NCI-H1694 treated with DMSO at 0.1 percent for 48 hours (cell line): ENCODE data around the gene SIRT1.
"Not testable (repeated sequence)": the region's sequence is repeated elsewhere in the genome, so short reads cannot be mapped to it uniquely, and the experiment has no call there.

Source experiments
- DNase-seq: peaks from one replicate; lab custom pipeline; 2025; lab: John Stamatoyannopoulos, UW

Gene SIRT1

GRCh38 chr10:67884313-67884841 lies at the start of gene SIRT1:
SIRT1 (plus strand) TSS chr10:67884656; CDS start chr10:67884722, 66 bp downstream.
- peak; percentile 80 for DNase-seq

DNA sequence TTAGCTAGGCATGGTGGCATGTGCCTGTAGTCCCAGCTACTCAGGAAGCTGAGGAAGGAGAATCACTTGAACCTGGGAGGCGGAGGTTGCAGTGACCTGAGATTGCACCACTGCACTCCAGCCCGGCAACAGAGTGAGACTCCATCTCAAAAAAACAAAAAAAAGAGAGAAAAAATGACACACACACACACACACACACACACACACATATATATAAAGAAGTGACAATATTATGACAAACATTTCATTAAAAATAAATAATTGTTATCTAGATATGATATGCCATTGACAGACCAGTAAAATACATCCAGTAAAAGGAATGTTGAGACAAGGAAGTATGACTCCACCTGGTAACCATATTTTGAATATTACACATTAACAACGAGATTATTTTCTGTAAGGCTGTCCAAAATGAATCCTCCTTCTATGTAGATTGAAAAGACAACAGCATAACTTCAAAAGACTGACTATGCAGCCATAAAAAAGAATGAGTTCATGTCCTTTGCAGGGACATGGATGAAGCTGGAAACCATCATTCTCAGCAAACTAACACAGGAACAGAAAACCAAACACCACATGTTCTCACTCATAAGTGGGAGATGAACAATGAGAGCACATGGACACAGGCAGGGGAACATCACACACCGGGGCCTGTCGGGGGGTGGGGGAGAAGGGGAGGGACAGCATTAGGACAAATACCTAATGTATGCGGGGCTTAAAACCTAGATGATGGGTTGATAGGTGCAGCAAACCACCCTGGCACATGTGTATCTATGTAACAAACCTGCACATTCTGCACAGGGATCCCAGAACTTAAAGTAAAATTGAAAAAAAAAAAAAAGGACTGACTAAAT lies 48.7 kb upstream of the SIRT1 start:
- DNase-seq, result not testable (repeated sequence)

DNA sequence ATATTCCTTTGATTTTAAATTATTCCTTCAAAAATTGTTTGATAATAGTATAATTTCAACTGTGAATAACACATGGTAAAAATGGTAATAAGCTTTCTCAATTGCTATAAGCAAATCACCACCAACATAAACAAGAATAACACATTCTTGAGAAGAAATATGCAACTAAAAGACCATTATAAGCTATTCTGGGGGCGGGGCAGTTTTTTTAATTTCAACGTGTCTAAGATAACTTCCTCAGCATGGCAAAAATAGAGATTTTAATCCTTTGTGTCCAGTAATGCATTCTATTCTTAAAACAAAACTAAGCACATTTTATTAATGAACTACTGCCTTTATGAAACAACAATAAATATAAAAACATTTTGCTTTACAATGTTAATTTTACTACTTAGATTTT lies 48.0 kb upstream of the SIRT1 start:
- peak; percentile 20 for DNase-seq

DNA sequence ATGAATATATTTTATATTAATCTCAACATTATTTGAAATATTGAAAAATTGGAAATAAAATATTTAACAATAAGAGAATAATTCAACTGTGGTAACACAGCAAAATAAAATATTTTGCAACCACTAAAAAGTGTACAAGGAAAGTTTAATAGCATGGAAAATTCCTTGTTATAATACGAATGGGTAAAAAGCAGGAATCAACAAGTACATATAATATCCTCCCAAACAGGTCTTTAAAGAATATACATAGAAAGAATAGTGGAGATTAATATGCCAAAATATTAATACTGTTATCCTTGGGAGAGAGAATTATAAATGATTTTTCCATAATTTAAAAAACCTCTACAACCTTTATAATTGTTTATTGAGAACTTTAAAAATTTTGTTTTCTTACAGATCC lies 47.5 kb upstream of the SIRT1 start:
- no peak for DNase-seq

DNA sequence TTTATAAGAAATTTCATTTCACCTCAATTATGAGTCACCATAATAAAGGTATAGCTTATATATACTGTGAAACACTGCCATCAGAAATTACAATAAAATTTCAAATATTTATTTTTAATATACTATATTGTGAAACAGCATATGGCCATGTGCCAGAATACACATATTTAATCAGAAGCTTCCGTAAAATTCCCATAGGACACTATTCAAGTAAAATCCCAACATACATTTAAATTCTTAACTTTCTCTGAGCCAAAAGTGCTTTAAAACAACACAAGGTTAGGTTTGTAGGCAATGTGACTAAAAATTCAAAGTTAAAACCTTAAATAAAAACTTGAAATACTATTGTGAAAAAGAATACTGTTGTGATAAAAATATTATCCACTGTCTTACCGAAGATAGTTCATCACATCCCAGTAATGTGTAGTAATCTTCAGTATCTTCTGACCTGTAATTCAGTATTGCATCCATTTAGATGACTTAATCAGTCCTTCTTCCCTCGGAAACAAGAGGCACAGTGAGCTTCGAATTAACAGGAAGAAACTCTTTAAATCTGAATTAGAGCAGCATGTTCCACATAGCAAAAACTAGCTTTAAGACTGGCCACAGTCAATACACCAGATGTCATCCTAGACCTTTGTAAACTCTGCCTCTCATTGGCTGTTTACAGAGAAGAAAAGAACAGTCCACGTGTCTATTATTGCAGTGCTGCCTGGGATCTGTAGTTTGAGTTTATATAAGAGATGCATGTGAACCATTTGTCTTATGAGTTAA lies 46.7 kb upstream of the SIRT1 start, which contains the start of gene DNAJC12:
TSS of gene DNAJC12 (minus strand) at position 648 of the 774 bp plus-strand sequence. CDS start at position 471, 177 bp downstream.
- peak; percentile 84 for DNase-seq

DNA sequence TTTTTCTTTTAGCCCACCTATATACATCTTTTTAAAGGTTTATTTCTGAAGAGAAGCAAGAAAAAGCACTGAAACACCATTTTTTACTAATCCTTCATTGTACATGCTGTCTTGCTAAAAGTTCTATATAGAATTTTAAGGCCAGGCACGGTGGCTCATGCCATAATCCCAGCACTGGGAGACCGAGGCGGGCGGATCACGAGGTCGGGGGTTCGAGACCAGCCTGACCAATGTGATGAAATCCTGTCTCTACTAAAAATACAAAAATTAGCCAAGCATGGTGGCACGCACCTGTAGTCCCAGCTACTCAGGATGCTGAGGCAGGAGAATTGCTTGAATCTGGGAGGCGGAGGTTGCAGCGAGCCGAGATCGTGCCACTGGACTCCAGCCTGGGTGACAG lies 44.9 kb upstream of the SIRT1 start:
- DNase-seq, result not testable (repeated sequence)

GRCh38 chr10:67839951-67840350 lies 44.5 kb upstream of the SIRT1 start:
- DNase-seq, result no peak

DNA sequence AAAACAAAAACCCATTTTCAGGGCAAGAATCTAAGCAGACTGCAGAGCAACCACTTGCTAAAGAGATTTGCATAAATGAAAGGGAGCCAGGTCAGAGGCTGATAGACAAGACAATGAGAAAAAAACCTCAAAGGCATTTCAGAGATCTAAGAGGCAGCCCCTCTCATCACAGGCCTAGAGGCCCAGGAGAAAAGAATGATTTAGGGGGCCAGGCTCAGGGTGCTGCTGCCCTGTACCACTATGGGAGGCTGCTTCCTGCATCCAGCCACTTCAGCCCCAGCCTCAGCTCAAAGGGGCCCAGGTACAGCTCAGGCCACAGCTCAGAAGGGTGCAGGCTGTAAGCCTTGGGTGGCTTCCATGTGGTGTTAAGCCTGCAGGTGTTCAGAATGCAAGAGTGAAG lies 42.7 kb upstream of the SIRT1 start:
- no peak for DNase-seq

DNA sequence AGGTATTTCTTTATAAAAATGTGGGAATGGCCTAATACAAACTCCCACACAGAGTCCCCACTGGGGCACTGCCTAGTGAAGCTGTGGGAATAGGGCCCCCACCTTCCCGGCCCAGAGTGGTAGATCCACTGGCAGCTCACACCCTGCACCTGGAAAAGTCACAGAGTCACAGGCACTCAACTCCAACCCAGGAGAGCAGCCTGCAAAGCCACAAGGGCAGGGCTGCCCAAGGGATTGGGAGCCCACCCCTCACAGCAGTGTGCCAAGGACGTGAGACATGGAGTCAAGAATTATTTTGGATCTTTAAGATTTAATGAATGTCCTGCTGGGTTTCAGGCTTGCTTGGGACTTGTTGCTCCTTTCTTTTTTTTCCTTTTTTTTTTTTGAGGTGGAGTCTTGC lies 41.2 kb upstream of the SIRT1 start:
- DNase-seq, result no peak

DNA sequence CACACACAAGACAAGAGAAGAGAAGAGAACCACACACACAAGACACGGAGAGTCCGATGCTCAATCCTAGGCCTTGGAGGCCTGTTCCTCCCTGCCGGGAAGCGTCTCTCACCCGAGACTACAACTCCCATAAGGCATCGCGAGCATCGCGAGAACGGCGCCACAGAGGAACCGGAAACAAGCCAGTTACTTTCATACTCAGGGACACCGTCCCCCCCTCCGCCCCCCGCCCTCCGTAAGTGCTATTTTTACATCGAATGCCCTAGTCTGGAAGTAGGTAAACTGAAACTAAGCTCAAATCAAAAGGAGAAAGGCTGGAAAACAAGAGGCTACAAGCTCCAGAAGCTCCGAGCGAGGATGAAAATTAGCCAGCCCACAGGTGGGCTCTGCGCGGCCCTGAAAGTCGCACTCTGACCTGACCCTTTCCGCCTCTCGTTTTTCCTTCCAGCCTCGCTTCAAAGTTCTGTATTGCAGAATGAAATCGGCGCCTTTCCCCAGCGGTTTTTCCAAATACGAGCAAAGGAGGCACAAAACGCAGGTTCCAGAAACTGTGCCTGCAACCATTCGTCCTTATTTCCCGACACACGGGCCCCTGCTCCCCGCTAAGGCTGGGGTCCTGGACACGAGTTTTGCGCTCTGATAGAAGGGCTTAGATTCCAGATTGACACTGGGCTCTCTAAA lies 35.0 kb upstream of the SIRT1 start:
- peak; percentile 87 for DNase-seq

DNA sequence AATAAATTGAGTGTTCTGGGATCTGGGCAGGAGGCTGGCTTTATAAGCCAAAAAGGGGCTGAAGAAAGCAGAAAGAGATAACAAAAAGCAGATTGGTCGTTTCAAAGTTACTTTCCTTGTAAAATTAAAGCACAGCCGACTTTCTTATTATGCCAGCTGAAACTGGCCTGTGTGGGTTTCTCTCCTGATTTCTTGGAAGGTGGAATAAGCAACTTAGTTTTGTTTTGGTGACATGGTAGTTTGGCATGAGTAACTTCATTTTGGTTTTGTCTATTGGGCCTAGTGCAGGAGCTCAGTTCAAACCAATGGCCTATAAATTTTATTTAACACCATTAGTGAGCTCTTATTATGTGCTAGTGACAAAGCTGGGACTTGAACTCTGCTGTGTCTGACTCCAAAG lies 33.3 kb upstream of the SIRT1 start:
- no peak for DNase-seq

GRCh38 chr10:67852761-67853160 lies 31.7 kb upstream of the SIRT1 start:
- no peak for DNase-seq

GRCh38 chr10:67853512-67853911 lies 30.9 kb upstream of the SIRT1 start:
- peak; percentile 38 for DNase-seq

GRCh38 chr10:67858971-67859370 lies 25.5 kb upstream of the SIRT1 start:
- no peak for DNase-seq

DNA sequence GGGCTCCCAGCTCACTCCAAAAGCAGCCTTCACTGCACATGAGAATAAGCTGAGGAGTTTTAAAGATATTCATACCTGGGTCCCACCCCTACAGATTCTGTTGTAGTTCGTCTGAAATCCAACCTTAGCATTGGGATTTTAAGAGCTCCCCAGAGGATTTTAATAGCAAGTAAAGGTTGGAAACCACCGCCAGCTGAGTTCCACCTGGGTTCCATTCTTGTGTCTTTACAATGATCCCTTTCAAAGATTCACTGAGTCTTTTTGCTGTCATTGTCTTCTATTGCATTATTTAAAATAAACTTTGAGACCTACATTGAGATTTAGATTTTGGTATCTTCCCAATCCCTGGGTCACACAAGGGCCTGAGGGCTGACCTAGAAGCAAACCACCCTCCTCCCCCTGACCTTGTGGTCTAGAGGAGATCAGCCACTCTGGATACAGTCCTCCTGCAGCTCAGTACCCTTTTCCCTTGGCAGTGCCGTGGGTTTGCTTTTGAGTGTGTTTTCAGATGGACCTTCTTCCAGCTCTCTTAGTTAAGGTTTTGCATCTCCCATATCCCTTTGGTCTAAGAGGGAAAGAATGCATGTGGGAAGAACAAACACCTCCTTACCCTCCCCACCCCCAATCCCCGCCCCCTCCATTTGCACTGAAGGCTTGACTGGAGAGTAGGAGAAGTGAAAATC lies 22.6 kb upstream of the SIRT1 start:
- DNase-seq, result no peak

DNA sequence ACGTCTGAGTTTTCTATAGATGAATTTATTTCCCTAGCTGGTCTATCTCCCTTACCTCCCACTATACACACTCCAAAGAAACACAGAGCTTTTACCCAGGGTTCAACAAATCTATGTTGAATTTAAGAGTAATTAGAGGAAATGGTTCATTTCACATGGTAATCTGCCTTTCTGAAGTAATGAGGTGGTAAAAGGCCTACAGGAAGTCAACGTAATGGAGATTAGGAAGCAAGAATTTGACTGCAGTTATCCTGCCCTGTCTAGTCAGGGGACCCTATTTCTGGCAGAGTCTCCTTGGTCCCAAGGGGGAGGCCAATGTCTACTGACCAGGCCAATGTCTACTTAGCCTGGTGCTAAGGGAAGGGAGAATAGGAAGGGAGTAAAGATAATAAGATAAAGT lies 21.4 kb upstream of the SIRT1 start:
- DNase-seq, result no peak

- no peak for DNase-seq
These were observed 19.7 kb upstream of the SIRT1 start for GRCh38 chr10:67864607-67865371.

- DNase-seq, result no peak
These were observed 16.3 kb upstream of the SIRT1 start for GRCh38 chr10:67868132-67868531.

GRCh38 chr10:67869996-67870395 lies 14.5 kb upstream of the SIRT1 start:
- no peak for DNase-seq

DNA sequence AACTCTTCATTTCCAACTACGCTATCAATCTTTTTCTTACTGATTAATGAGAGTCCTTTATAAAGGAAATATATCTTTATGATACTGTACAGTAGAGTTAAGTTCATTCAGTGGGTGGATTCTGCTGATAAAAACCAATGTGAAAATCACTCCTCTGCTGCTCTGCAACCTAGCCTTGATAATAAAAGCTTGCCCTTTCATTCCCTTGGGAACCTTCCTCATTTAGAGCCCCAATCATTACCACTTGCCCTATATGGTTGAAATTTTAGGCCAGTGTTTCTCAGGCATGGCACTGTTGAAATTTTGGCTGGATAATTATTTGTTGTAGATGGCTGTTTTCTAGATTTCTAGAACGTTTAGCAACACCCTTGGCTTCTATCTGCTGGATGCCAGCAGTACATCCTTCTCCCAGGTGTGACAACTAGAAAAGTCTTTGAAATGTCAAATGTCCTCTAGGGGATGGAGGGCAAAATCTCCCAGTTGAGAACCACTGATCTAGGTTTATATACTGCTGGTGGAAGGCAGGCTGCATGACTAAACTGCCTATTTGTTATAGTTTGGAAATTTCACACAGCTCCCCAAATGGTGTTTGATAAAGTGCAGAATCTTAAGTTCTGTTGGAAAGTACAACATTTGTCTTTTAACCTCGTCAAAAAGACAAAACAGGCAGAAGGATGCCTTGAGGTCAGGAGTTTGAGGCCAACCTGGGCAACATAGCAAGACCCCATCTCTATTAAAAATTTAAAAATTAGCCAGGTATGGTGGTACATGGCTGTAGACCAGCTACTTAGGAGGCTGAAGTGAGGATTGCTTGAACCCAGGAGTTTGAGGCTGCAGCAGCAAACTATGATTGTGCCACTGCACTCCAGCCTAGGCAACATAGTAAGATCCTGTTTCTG lies 8.9 kb upstream of the SIRT1 start:
- DNase-seq, result no peak
